HEK293T (cell line): ENCODE data around the gene FAM78B.

ENCODE experiments used
- CTCF ChIA-PET: fragments of 350-600 bp; formaldehyde crosslinking; extraction: SDS; loops from one replicate; lab custom pipeline; 2021; ENCODE audit warnings: antibody characterized with exemption, inconsistent platforms; lab: Yijun Ruan, JAX
- POLR2A ChIA-PET: fragments of 350-600 bp; formaldehyde crosslinking; extraction: SDS; loops from one replicate; lab custom pipeline; 2020; ENCODE audit warnings: antibody characterized with exemption, inconsistent platforms; lab: Yijun Ruan, JAX
- DNase-seq: peaks from one replicate; pipeline ENCODE4 v3.0.0; 2012; ENCODE audit warnings: mixed read lengths; ENCODE audit errors: extremely low spot score
- ARNT ChIP-seq: fragments of 450-650 bp; IDR thresholded peaks from 2 replicates; pipeline ENCODE4 v1.6.1; 2017; ENCODE audit warnings: mild to moderate bottlenecking
- BHLHE40 ChIP-seq: fragments of 450-650 bp; IDR thresholded peaks from 2 replicates; pipeline ENCODE4 v1.6.1; 2016; ENCODE audit warnings: mild to moderate bottlenecking, moderate library complexity, borderline replicate concordance
- CTBP1 ChIP-seq: fragments of 450-650 bp; IDR thresholded peaks from 2 replicates; pipeline ENCODE4 v1.6.1; 2016; ENCODE audit warnings: borderline replicate concordance
- ELF4 ChIP-seq: fragments of 450-650 bp; IDR thresholded peaks from 2 replicates; pipeline ENCODE4 v1.6.1; 2017; ENCODE audit warnings: antibody characterized with exemption
- FOXA1 ChIP-seq: fragments of 450-650 bp; IDR thresholded peaks from 2 replicates; pipeline ENCODE4 v1.6.1; 2016; ENCODE audit warnings: mild to moderate bottlenecking
- FOXK2 ChIP-seq: fragments of 450-650 bp; IDR thresholded peaks from 2 replicates; pipeline ENCODE4 v1.6.1; 2016; ENCODE audit warnings: mild to moderate bottlenecking
- FOXM1 ChIP-seq: fragments of 450-650 bp; IDR thresholded peaks from 2 replicates; pipeline ENCODE4 v1.6.1; 2017; ENCODE audit warnings: mild to moderate bottlenecking, borderline replicate concordance
- HDGF ChIP-seq: fragments of 450-650 bp; IDR thresholded peaks from 2 replicates; pipeline ENCODE4 v1.6.1; 2017; ENCODE audit warnings: antibody characterized with exemption, borderline replicate concordance
- L3MBTL2 ChIP-seq: fragments of 450-650 bp; conservative IDR thresholded peaks from 2 replicates; pipeline ENCODE4 v1.6.1; 2016; ENCODE audit warnings: mild to moderate bottlenecking
- LEF1 ChIP-seq: fragments of 450-650 bp; IDR thresholded peaks from 2 replicates; pipeline ENCODE4 v1.6.1; 2017; ENCODE audit warnings: mild to moderate bottlenecking, borderline replicate concordance
- NFRKB ChIP-seq: fragments of 450-650 bp; IDR thresholded peaks from 2 replicates; pipeline ENCODE4 v1.6.1; 2016; ENCODE audit warnings: mild to moderate bottlenecking, moderate library complexity
- SP1 ChIP-seq: fragments of 450-650 bp; IDR thresholded peaks from 2 replicates; pipeline ENCODE4 v1.6.1; 2017
- SUZ12 ChIP-seq: fragments of 450-650 bp; IDR thresholded peaks from 2 replicates; pipeline ENCODE4 v1.6.1; 2016; ENCODE audit warnings: mild to moderate bottlenecking
- TARDBP ChIP-seq: fragments of 450-650 bp; IDR thresholded peaks from 2 replicates; pipeline ENCODE4 v1.6.1; 2016
- ZNF384 ChIP-seq: fragments of 450-650 bp; IDR thresholded peaks from 2 replicates; pipeline ENCODE4 v1.6.1; 2016
- TF ChIP-seq, protein P1 (sequence below): fragments of 450-650 bp; IDR thresholded peaks from 2 replicates; pipeline ENCODE4 v1.6.1; 2016

FAM78B gene

DNA sequence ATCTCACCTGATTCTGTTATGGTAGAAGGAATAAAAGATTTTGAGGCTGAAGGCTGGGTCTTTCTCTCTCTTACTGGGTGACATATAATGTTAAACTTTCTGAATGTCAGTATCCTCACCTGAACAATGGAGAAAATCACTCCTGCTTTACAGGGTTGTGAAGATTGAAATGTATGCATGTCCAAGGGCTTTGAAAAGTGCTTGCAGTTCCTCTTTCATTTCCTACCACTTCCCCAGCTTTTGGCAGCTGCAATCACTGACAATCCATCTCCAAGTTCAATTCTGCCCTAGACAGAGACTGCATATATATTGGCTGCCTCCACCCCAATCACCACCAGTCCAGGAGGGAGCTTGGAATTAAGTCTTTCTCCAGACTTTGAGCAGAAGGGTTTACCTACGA is 39.8 kb downstream of the FAM78B start:
- POLR2A ChIA-PET = no interaction called here
- TF ChIP-seq HDGF = no peak
- TF ChIP-seq SUZ12 = no peak
- TF ChIP-seq LEF1 = no peak
- no peak for TF ChIP-seq SP1
- TF ChIP-seq FOXA1 = no peak
- no peak for TF ChIP-seq NFRKB
- TF ChIP-seq L3MBTL2 = no peak
- TF ChIP-seq BHLHE40 = no peak
- TF ChIP-seq FOXM1 = no peak
- TF ChIP-seq, protein P1, sequence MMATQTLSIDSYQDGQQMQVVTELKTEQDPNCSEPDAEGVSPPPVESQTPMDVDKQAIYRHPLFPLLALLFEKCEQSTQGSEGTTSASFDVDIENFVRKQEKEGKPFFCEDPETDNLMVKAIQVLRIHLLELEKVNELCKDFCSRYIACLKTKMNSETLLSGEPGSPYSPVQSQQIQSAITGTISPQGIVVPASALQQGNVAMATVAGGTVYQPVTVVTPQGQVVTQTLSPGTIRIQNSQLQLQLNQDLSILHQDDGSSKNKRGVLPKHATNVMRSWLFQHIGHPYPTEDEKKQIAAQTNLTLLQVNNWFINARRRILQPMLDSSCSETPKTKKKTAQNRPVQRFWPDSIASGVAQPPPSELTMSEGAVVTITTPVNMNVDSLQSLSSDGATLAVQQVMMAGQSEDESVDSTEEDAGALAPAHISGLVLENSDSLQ = no peak
- TF ChIP-seq ARNT = no peak
- TF ChIP-seq TARDBP = no peak
- no peak for TF ChIP-seq CTBP1
- TF ChIP-seq ELF4 = no peak
- no peak for TF ChIP-seq FOXK2
- no peak for TF ChIP-seq ZNF384
- CTCF ChIA-PET = no interaction called here
- DNase-seq = no peak

DNA sequence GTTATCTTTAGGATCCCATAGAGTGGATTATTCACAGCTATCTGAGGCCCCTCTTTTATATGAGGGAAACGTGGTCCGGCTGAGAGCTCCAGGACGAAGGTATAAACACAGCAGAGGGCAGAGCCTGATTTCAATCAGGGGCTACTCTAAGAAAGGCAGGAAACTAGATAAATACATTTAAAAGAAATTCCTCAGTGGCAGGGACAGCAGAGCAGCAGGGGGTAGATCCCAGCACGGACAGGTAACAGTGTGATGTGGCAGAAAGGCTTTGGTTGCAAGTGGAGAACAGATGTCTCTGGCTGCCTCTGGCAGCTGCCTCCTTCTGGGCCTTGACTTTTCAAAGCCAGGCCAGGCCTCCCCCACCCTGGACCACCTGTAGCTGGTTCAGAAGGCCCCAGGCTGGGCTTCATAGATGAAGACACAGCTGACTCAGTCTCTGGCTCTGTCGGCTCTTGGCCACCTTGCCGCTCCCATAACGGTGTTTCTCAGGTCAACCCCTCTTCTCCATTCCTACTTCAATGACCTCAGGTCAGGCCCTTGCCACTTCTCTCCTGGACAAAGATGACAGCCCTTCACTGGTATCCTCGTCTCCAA is 43.8 kb downstream of the FAM78B start:
- CTCF ChIA-PET = no interaction called here
- no peak for DNase-seq
- TF ChIP-seq L3MBTL2 = no peak
- no peak for TF ChIP-seq BHLHE40
- no peak for TF ChIP-seq TARDBP
- TF ChIP-seq SP1 = no peak
- no peak for TF ChIP-seq HDGF
- TF ChIP-seq FOXK2 = no peak
- TF ChIP-seq ZNF384 = no peak
- no peak for TF ChIP-seq SUZ12
- no peak for TF ChIP-seq ARNT
- TF ChIP-seq, protein P1 = no peak
- TF ChIP-seq ELF4 = no peak
- no peak for TF ChIP-seq CTBP1
- TF ChIP-seq FOXA1 = no peak
- TF ChIP-seq NFRKB = no peak
- TF ChIP-seq FOXM1 = no peak
- no peak for TF ChIP-seq LEF1
- POLR2A ChIA-PET = no interaction called here

DNA sequence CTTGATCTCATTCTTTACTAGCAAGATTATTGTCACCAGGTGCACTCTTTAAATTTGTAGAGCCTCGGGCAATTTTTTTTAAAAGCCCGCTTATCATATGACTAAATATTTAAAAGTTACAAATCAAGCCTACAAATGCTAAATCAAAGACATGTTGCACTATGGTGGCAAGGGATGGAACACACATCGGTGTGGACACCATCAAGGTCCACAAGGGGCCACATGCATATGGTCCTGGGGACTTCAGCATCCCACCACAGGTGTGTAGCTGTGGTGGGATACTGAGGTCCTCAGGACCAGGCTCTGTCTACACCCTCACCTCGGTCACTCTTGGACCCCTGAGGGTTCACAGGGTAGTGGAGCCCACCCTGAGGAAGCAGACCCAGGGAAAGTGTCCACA is 45.8 kb downstream of the FAM78B start:
- TF ChIP-seq BHLHE40 (no peak), ARNT (no peak)
- POLR2A ChIA-PET = no interaction called here
- DNase-seq = no peak
- CTCF ChIA-PET = no interaction called here

DNA sequence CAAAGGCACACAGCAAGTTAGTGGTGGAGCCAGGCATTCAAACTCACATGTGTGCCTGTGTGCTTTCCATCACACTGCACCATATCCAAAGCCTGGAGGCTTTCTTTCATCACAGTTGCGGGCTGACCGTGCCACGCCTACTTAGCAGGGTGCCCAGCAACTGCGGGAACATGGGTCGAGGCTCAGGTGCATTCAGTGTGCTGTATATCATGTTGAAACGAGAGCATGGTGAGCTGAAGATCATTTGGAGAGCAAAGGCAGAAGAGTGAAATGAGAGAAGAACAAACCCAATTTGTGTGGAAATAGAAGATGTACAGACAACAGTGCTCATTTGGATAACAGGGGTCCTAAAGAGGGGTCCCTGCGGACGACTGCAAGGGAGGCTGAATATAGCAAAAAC is 46.5 kb downstream of the FAM78B start:
- ChIA-PET POLR2A (no interaction called here), CTCF (interaction anchor here (0.6 kb wide), 1 partner anchor 45 kb away, joined by 3 read pairs; no protein-coding TSS in a partner anchor)
- DNase-seq = no peak
- no peak for TF ChIP-seq SUZ12
- no peak for TF ChIP-seq LEF1
- no peak for TF ChIP-seq NFRKB
- no peak for TF ChIP-seq SP1

DNA sequence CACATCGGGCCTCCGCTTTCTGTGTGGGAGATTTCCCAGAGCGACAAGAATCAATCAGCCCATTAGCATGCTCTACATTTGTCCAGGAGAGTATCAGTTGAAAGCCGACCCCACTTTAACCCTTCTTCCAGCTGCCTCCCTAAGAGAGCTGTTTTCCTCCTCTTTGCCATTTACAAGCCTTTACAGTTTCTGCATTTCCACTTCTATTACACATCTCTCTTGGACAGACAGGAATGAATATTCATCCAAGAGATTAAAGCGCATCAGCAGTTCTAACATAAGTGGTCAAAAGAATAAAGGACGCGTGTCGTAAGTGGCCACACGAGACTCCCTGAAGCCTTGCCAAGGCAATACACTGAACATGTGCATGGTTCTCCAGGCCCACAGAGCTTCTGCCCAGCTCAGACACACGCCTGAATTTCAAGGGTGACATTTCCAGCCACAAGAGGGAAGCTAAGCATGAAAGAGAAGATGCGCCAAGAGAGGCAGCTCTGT is 47.3 kb downstream of the FAM78B start:
- no peak for TF ChIP-seq ZNF384
- TF ChIP-seq HDGF = no peak
- TF ChIP-seq BHLHE40 = no peak
- no peak for TF ChIP-seq ARNT
- no peak for TF ChIP-seq SP1
- TF ChIP-seq, protein P1 = no peak
- TF ChIP-seq ELF4 = no peak
- DNase-seq = no peak
- CTCF ChIA-PET = interaction anchor here (0.6 kb wide), 1 partner anchor 45 kb away, joined by 3 read pairs; no protein-coding TSS in a partner anchor
- POLR2A ChIA-PET = no interaction called here

DNA sequence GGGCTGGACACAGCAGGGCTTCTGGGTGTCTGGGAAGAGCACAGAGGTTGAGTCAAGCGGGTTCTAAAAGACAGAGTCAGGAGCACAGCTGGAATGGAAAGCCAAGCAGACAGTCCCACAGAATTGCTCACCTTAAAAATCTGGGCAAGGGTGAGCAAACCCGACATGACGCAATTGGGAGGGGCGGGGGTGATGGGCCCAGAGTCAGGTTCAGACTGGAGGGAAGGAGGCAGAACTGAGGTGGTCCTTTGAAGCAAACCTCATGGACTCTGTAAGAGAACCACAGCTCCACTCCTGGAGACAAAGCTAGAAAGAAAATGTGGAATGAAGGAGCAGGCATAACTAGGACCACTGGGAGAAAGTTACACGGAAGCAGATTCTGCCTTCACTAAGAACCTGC is 49.0 kb downstream of the FAM78B start:
- DNase-seq = no peak
- CTCF ChIA-PET = no interaction called here
- POLR2A ChIA-PET = no interaction called here
- no peak for TF ChIP-seq NFRKB
- no peak for TF ChIP-seq TARDBP
- no peak for TF ChIP-seq FOXM1
- no peak for TF ChIP-seq SUZ12
- TF ChIP-seq, protein P1 = no peak
- TF ChIP-seq LEF1 = no peak

DNA sequence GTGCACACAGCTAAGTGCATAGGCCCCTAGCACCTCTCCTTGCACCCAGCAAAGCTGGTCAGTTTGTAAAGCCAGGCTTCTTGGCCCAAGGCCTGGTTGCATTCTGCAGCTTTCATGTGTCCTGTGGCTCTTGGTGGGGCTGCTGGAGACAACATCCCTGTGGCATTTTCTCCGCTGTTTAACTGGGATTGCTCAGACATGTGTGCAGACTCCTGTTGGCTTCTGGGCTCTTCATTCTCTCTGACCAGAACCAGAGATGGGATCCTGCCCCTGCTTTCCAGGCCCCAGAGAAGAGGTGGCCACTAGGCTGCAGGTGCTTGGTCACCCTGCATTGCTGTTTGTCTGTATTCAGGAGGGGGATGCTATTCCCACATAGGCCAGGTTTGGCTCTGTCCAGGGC is 50.8 kb downstream of the FAM78B start:
- CTCF ChIA-PET = no interaction called here
- no peak for DNase-seq
- POLR2A ChIA-PET = no interaction called here
- TF ChIP-seq ZNF384 (no peak), TARDBP (no peak), CTBP1 (no peak), SUZ12 (no peak), SP1 (no peak), HDGF (no peak), ARNT (no peak), BHLHE40 (no peak), FOXK2 (no peak), FOXA1 (no peak), NFRKB (no peak), L3MBTL2 (no peak), ELF4 (no peak), LEF1 (no peak), FOXM1 (no peak)
- TF ChIP-seq, protein P1 = no peak
